ENCODE results near the gene CDK5RAP1.
A peak's percentile ranks its signal among the peaks of the same experiment; 100 is the strongest.
"Not testable (repeated sequence)": the region's sequence is repeated elsewhere in the genome, so short reads cannot be mapped to it uniquely, and the experiment has no call there.

Gene CDK5RAP1

GRCh38 chr20:33419140-33419974 is 18.0 kb upstream of the CDK5RAP1 start:
- no peak for DNase-seq

GRCh38 chr20:33418033-33418432 is 16.7 kb upstream of the CDK5RAP1 start:
- DNase-seq: no peak

GRCh38 chr20:33415948-33416347 is 14.6 kb upstream of the CDK5RAP1 start:
- peak; percentile 45 for DNase-seq

- no peak for DNase-seq
Measured at GRCh38 chr20:33412484-33412838, 11.1 kb upstream of the CDK5RAP1 start.

GRCh38 chr20:33411711-33412483 is 10.6 kb upstream of the CDK5RAP1 start:
- no peak for DNase-seq

GRCh38 chr20:33411242-33411641 is 9.9 kb upstream of the CDK5RAP1 start:
- DNase-seq: no peak

GRCh38 chr20:33410081-33410742 is 8.9 kb upstream of the CDK5RAP1 start:
- no peak for DNase-seq

- DNase-seq: no peak
Measured at GRCh38 chr20:33408716-33409654, 7.7 kb upstream of the CDK5RAP1 start.

GRCh38 chr20:33408313-33408712 is 7.0 kb upstream of the CDK5RAP1 start:
- DNase-seq: no peak

- DNase-seq: no peak
Measured at GRCh38 chr20:33407796-33408195, 6.5 kb upstream of the CDK5RAP1 start.

GRCh38 chr20:33407251-33407650 is 5.9 kb upstream of the CDK5RAP1 start:
- no peak for DNase-seq

- DNase-seq: no peak
Measured at GRCh38 chr20:33404281-33404680, 3.0 kb upstream of the CDK5RAP1 start.

GRCh38 chr20:33401921-33402369 is 626 bp upstream of the CDK5RAP1 start:
- peak; percentile 60 for DNase-seq

GRCh38 chr20:33400812-33401183 is 521 bp downstream of the CDK5RAP1 start:
- DNase-seq: peak; percentile 63

- DNase-seq: no peak
Measured at GRCh38 chr20:33399924-33400323, 1.4 kb downstream of the CDK5RAP1 start.

- no peak for DNase-seq
Measured at GRCh38 chr20:33394718-33395117, 6.6 kb downstream of the CDK5RAP1 start.

- DNase-seq: no peak
Measured at GRCh38 chr20:33393609-33394008, 7.7 kb downstream of the CDK5RAP1 start.

- DNase-seq: no peak
Measured at GRCh38 chr20:33391722-33392415, 9.4 kb downstream of the CDK5RAP1 start.

- DNase-seq: not testable (repeated sequence)
Measured at GRCh38 chr20:33389326-33389725, 12.0 kb downstream of the CDK5RAP1 start.

GRCh38 chr20:33388268-33388667 is 13.1 kb downstream of the CDK5RAP1 start:
- DNase-seq: no peak

GRCh38 chr20:33387177-33387576 is 14.1 kb downstream of the CDK5RAP1 start:
- no peak for DNase-seq

- no peak for DNase-seq
Measured at GRCh38 chr20:33386673-33387072, 14.6 kb downstream of the CDK5RAP1 start.
